Measurements from ENCODE around the gene TANGO2.

DNA sequence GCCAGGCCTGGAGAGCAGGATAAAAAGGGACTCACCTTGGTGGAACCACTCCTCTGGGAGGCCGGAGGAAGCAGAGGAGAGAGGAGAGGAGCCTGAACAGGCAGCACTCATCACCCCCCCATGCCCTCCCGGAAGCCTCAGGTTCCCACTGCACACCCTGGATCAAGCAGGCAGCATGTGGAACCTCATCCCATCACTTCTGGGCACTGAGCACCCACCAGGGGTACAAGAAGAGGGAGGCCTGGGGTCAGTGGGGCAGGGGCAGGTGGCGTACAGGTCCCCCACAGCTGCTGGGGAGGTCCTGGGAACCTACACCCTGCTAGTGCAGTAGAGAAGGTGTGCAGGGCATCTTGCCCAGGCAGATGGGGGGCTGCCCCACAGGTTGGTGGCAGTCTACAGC, 44.2 kb upstream of the TANGO2 start:
- TF ChIP-seq, protein P1, sequence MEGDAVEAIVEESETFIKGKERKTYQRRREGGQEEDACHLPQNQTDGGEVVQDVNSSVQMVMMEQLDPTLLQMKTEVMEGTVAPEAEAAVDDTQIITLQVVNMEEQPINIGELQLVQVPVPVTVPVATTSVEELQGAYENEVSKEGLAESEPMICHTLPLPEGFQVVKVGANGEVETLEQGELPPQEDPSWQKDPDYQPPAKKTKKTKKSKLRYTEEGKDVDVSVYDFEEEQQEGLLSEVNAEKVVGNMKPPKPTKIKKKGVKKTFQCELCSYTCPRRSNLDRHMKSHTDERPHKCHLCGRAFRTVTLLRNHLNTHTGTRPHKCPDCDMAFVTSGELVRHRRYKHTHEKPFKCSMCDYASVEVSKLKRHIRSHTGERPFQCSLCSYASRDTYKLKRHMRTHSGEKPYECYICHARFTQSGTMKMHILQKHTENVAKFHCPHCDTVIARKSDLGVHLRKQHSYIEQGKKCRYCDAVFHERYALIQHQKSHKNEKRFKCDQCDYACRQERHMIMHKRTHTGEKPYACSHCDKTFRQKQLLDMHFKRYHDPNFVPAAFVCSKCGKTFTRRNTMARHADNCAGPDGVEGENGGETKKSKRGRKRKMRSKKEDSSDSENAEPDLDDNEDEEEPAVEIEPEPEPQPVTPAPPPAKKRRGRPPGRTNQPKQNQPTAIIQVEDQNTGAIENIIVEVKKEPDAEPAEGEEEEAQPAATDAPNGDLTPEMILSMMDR (IDR thresholded peaks at IDR 0.05; ENCODE audit: borderline replicate concordance, extremely low read depth, low read length, poor library complexity, severe bottlenecking): no peak
- no peak for TF ChIP-seq EZH2 (IDR thresholded peaks at IDR 0.05; ENCODE audit: borderline replicate concordance, low read depth, low read length, severe bottlenecking)
